Measurements from ENCODE around the gene GDPD5.

Gene GDPD5

DNA sequence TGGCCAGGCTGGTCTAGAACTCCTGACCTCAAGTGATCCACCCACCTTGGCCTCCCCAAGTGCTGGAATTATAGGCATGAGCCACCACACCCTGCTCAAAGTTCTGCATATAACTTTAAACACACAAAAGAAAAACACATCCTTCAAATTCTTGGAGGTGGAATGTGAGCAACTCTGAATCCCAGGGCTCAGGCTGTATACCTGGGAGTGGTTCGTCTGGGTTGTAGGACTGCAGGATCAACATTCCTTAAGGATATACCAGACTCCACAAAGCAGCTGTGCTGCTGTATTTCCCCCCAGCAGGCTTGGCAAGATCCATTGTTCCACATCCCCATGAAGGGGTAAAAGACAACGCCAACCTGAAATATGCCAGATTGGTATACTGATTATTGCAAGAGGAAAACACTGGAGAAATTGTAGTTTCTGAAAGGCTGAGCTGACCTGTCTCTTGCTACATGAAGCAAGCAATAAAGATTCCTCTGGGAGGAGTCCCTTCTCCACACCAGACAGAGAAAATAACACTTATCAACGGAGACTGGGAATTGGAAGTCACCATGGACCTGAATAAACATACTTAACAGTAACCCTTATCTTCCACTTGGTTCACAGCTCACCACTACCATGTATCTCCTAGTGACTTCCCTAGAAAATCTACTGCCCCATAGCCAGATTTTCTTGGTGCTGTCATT is 138.7 kb downstream of the GDPD5 start:
- no peak; the same call in 2 of the 3 replicates for ATAC-seq
- TF ChIP-seq SNAI2 (CRISPR knock-in tag; IDR thresholded peaks at IDR 0.05) (no peak), CREB5 (CRISPR knock-in tag; IDR thresholded peaks at IDR 0.05; ENCODE audit: low read depth) (no peak), ARNTL (CRISPR knock-in tag; IDR thresholded peaks at IDR 0.05; ENCODE audit: borderline replicate concordance, low read depth) (no peak), TCF4 (CRISPR knock-in tag; IDR thresholded peaks at IDR 0.05; ENCODE audit: borderline replicate concordance) (no peak), PATZ1 (CRISPR knock-in tag; IDR thresholded peaks at IDR 0.05; ENCODE audit: borderline replicate concordance) (no peak), ZC3H10 (CRISPR knock-in tag; IDR thresholded peaks at IDR 0.05) (no peak), OSR1 (CRISPR knock-in tag; IDR thresholded peaks at IDR 0.05) (no peak), ZFP30 (CRISPR knock-in tag; IDR thresholded peaks at IDR 0.05) (no peak), ZNF8 (CRISPR knock-in tag; IDR thresholded peaks at IDR 0.05) (no peak), BACH2 (CRISPR knock-in tag; IDR thresholded peaks at IDR 0.05; ENCODE audit: borderline replicate concordance) (no peak), ZNF70 (CRISPR knock-in tag; IDR thresholded peaks at IDR 0.05) (no peak)
- TF ChIP-seq, protein P1, sequence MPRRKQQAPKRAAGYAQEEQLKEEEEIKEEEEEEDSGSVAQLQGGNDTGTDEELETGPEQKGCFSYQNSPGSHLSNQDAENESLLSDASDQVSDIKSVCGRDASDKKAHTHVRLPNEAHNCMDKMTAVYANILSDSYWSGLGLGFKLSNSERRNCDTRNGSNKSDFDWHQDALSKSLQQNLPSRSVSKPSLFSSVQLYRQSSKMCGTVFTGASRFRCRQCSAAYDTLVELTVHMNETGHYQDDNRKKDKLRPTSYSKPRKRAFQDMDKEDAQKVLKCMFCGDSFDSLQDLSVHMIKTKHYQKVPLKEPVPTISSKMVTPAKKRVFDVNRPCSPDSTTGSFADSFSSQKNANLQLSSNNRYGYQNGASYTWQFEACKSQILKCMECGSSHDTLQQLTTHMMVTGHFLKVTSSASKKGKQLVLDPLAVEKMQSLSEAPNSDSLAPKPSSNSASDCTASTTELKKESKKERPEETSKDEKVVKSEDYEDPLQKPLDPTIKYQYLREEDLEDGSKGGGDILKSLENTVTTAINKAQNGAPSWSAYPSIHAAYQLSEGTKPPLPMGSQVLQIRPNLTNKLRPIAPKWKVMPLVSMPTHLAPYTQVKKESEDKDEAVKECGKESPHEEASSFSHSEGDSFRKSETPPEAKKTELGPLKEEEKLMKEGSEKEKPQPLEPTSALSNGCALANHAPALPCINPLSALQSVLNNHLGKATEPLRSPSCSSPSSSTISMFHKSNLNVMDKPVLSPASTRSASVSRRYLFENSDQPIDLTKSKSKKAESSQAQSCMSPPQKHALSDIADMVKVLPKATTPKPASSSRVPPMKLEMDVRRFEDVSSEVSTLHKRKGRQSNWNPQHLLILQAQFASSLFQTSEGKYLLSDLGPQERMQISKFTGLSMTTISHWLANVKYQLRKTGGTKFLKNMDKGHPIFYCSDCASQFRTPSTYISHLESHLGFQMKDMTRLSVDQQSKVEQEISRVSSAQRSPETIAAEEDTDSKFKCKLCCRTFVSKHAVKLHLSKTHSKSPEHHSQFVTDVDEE (CRISPR knock-in tag; IDR thresholded peaks at IDR 0.05): no peak
